ENCODE data around the gene POU5F1. TPM values are rescaled to one million over a fixed set of nuclear protein-coding genes. Genes with fewer than 3 reads are reported as not detected.
A peak's percentile ranks its signal among the peaks of the same experiment; 100 is the strongest.
"Not testable (repeated sequence)": the region's sequence is repeated elsewhere in the genome, so short reads cannot be mapped to it uniquely, and the experiment has no call there.

Gene POU5F1
- polyA plus RNA-seq, 12 donors = 0.30 to 1.3 (median 0.62) TPM; not detected in 2

GRCh38 chr6:31192431-31193105 is 22.1 kb upstream of the POU5F1 start:
- DNase-seq = peak; percentile 57

- no peak for DNase-seq
Measured at GRCh38 chr6:31190488-31190887, 20.0 kb upstream of the POU5F1 start.

GRCh38 chr6:31189223-31189622 is 18.7 kb upstream of the POU5F1 start:
- not testable (repeated sequence) for DNase-seq

GRCh38 chr6:31187780-31188194 is 17.3 kb upstream of the POU5F1 start:
- DNase-seq = no peak

- DNase-seq = no peak
Measured at GRCh38 chr6:31186052-31186734, 15.7 kb upstream of the POU5F1 start.

GRCh38 chr6:31185695-31186051 is 15.2 kb upstream of the POU5F1 start:
- not testable (repeated sequence) for DNase-seq

GRCh38 chr6:31183859-31184258 is 13.4 kb upstream of the POU5F1 start:
- not testable (repeated sequence) for DNase-seq

GRCh38 chr6:31183287-31183686 is 12.8 kb upstream of the POU5F1 start:
- DNase-seq = not testable (repeated sequence)

- DNase-seq = peak; percentile 53
Measured at GRCh38 chr6:31180500-31180899, 10.0 kb upstream of the POU5F1 start.

- DNase-seq = no peak
Measured at GRCh38 chr6:31179896-31180295, 9.4 kb upstream of the POU5F1 start.

- DNase-seq = no peak
Measured at GRCh38 chr6:31179042-31179386, 8.5 kb upstream of the POU5F1 start.

GRCh38 chr6:31178143-31179041 is 7.9 kb upstream of the POU5F1 start:
- no peak for DNase-seq

GRCh38 chr6:31175971-31176370 is 5.5 kb upstream of the POU5F1 start:
- no peak for DNase-seq

GRCh38 chr6:31174378-31174777 is 3.9 kb upstream of the POU5F1 start:
- no peak for DNase-seq

GRCh38 chr6:31173406-31173805 is 2.9 kb upstream of the POU5F1 start:
- DNase-seq = no peak

- DNase-seq = no peak
Measured at GRCh38 chr6:31172973-31173384, 2.5 kb upstream of the POU5F1 start.

- DNase-seq = no peak
Measured at GRCh38 chr6:31171931-31172905, 1.7 kb upstream of the POU5F1 start.

- no peak for DNase-seq
Measured at GRCh38 chr6:31170987-31171671, 647 bp upstream of the POU5F1 start.

GRCh38 chr6:31169858-31170599 is 453 bp downstream of the POU5F1 start:
- DNase-seq = not testable (repeated sequence)

Measured in muscle of arm (tissue), 12 donors.